ENCODE results near the gene ENPP1.

The ENPP1 gene

GRCh38 chr6:131807644-131808459 lies at the start of gene ENPP1:
Gene ENPP1 (plus strand): TSS chr6:131808020. CDS start chr6:131808036, 16 bp downstream.
- FAIRE-seq, result no peak

GRCh38 chr6:131758920-131759319 lies 48.9 kb upstream of the ENPP1 start:
- FAIRE-seq, result no peak

- no peak for FAIRE-seq
Measured at GRCh38 chr6:131761060-131761761, 46.6 kb upstream of the ENPP1 start.

- FAIRE-seq, result no peak
Measured at GRCh38 chr6:131761762-131762067, 46.1 kb upstream of the ENPP1 start.

GRCh38 chr6:131762984-131763383 lies 44.8 kb upstream of the ENPP1 start:
- FAIRE-seq, result no peak

- FAIRE-seq, result no peak
Measured at GRCh38 chr6:131763749-131764148, 44.1 kb upstream of the ENPP1 start.

- no peak for FAIRE-seq
Measured at GRCh38 chr6:131764350-131764749, 43.5 kb upstream of the ENPP1 start.

- no peak for FAIRE-seq
Measured at GRCh38 chr6:131765081-131765803, 42.6 kb upstream of the ENPP1 start.

GRCh38 chr6:131765804-131766135 lies 42.0 kb upstream of the ENPP1 start:
- FAIRE-seq, result no peak

- FAIRE-seq, result no peak
Measured at GRCh38 chr6:131766631-131767030, 41.2 kb upstream of the ENPP1 start.

- FAIRE-seq, result no peak
Measured at GRCh38 chr6:131768964-131769363, 38.9 kb upstream of the ENPP1 start.

- FAIRE-seq, result no peak
Measured at GRCh38 chr6:131769385-131770141, 38.3 kb upstream of the ENPP1 start.

- FAIRE-seq, result no peak
Measured at GRCh38 chr6:131770776-131771175, 37.0 kb upstream of the ENPP1 start.

GRCh38 chr6:131773284-131773950 lies 34.4 kb upstream of the ENPP1 start:
- FAIRE-seq, result no peak

GRCh38 chr6:131775886-131776285 lies 31.9 kb upstream of the ENPP1 start:
- FAIRE-seq, result no peak

GRCh38 chr6:131776985-131777384 lies 30.8 kb upstream of the ENPP1 start:
- FAIRE-seq, result no peak

GRCh38 chr6:131778169-131778568 lies 29.7 kb upstream of the ENPP1 start:
- FAIRE-seq, result no peak

- FAIRE-seq, result no peak
Measured at GRCh38 chr6:131779304-131779703, 28.5 kb upstream of the ENPP1 start.

- no peak for FAIRE-seq
Measured at GRCh38 chr6:131780600-131780999, 27.2 kb upstream of the ENPP1 start.

- FAIRE-seq, result no peak
Measured at GRCh38 chr6:131781687-131782086, 26.1 kb upstream of the ENPP1 start.

- no peak for FAIRE-seq
Measured at GRCh38 chr6:131782764-131783163, 25.1 kb upstream of the ENPP1 start.

- FAIRE-seq, result no peak
Measured at GRCh38 chr6:131784561-131784960, 23.3 kb upstream of the ENPP1 start.

GRCh38 chr6:131787079-131787478 lies 20.7 kb upstream of the ENPP1 start:
- FAIRE-seq, result no peak

Measured in TTC549 (cell line).